ENCODE data around the gene MAP7D1.

GRCh38 chr1:36116901-36117300, 39.1 kb upstream of the MAP7D1 start:
- TF ChIP-seq SUZ12 (IDR thresholded peaks at IDR 0.05; ENCODE audit: extremely low read depth, insufficient read depth, insufficient read length) (no peak), ZNF274 (IDR thresholded peaks at IDR 0.05; ENCODE audit: low read depth, low read length) (no peak), YY1 (IDR thresholded peaks at IDR 0.05; ENCODE audit: insufficient read depth, insufficient read length) (no peak)
